ENCODE data around the gene TAF13. TPM values are rescaled to one million over a fixed set of nuclear protein-coding genes. Genes with fewer than 3 reads are reported as not detected.

TAF13 gene
- polyA plus RNA-seq (2012; ENCODE audit: insufficient read length, low read depth), result 10.3 TPM

- no peak for TF ChIP-seq REST (IDR thresholded peaks at IDR 0.05; ENCODE audit: insufficient read depth in 1 of 2, low read depth in 2 of 2, low read length in 2 of 2)
- TF ChIP-seq SIN3A (IDR thresholded peaks at IDR 0.05; ENCODE audit: borderline replicate concordance, insufficient read depth, low read length), result peak; percentile 94; the same call in 1 of the 2 replicates
- TF ChIP-seq POLR2AphosphoS5 (IDR thresholded peaks at IDR 0.05; ENCODE audit: low read depth, low read length), result peak; percentile 93; the same call in 1 of the 2 replicates
- TF ChIP-seq FOXP2 (optimal IDR thresholded peaks at IDR 0.05; ENCODE audit: borderline replicate concordance, extremely low read depth, extremely low read length, insufficient read depth), result peak; percentile 96
- TF ChIP-seq TAF1 (IDR thresholded peaks at IDR 0.05; ENCODE audit: borderline replicate concordance, insufficient read depth, low read length), result peak; percentile 86
These were observed at the start of gene TAF13 for GRCh38 chr1:109075531-109076490. Gene TAF13 (minus strand): TSS chr1:109076003. CDS start chr1:109075947, 56 bp downstream.

- TF ChIP-seq FOXP2 (optimal IDR thresholded peaks at IDR 0.05; ENCODE audit: borderline replicate concordance, extremely low read depth, extremely low read length, insufficient read depth) (no peak), POLR2AphosphoS5 (IDR thresholded peaks at IDR 0.05; ENCODE audit: low read depth, low read length) (no peak), SIN3A (IDR thresholded peaks at IDR 0.05; ENCODE audit: borderline replicate concordance, insufficient read depth, low read length) (no peak), TAF1 (IDR thresholded peaks at IDR 0.05; ENCODE audit: borderline replicate concordance, insufficient read depth, low read length) (no peak), REST (IDR thresholded peaks at IDR 0.05; ENCODE audit: insufficient read depth in 1 of 2, low read depth in 2 of 2, low read length in 2 of 2) (no peak)
These were observed 44.6 kb upstream of the TAF13 start for GRCh38 chr1:109120356-109120755.

GRCh38 chr1:109118089-109118488, 42.3 kb upstream of the TAF13 start:
- no peak for TF ChIP-seq TAF1 (IDR thresholded peaks at IDR 0.05; ENCODE audit: borderline replicate concordance, insufficient read depth, low read length)
- TF ChIP-seq FOXP2 (optimal IDR thresholded peaks at IDR 0.05; ENCODE audit: borderline replicate concordance, extremely low read depth, extremely low read length, insufficient read depth), result no peak
- no peak for TF ChIP-seq POLR2AphosphoS5 (IDR thresholded peaks at IDR 0.05; ENCODE audit: low read depth, low read length)
- TF ChIP-seq REST (IDR thresholded peaks at IDR 0.05; ENCODE audit: insufficient read depth in 1 of 2, low read depth in 2 of 2, low read length in 2 of 2), result no peak
- no peak for TF ChIP-seq SIN3A (IDR thresholded peaks at IDR 0.05; ENCODE audit: borderline replicate concordance, insufficient read depth, low read length)

- TF ChIP-seq REST (IDR thresholded peaks at IDR 0.05; ENCODE audit: insufficient read depth in 1 of 2, low read depth in 2 of 2, low read length in 2 of 2) (no peak), POLR2AphosphoS5 (IDR thresholded peaks at IDR 0.05; ENCODE audit: low read depth, low read length) (no peak), SIN3A (IDR thresholded peaks at IDR 0.05; ENCODE audit: borderline replicate concordance, insufficient read depth, low read length) (no peak)
These were observed 40.5 kb upstream of the TAF13 start for GRCh38 chr1:109116286-109116685.
